Adipocyte (in vitro differentiated cells): ENCODE measurements around the gene LRFN3.
A peak's percentile ranks its signal among the peaks of the same experiment; 100 is the strongest.

Source experiments
- DNase-seq: peaks from one replicate; pipeline ENCODE4 v3.0.0-alpha.2; 2015; ENCODE audit warnings: low read depth
- H3K27me3 ChIP-seq: replicated peaks from 2 replicates; pipeline ENCODE4 v1.7.0; 2013; ENCODE audit warnings: mild to moderate bottlenecking, low read length, moderate library complexity; ENCODE audit not compliant: control insufficient read depth, insufficient read depth
- H3K36me3 ChIP-seq: 2 replicates; pipeline ENCODE4 v1.7.0; 2013; ENCODE audit warnings: low read length, mild to moderate bottlenecking, moderate library complexity; ENCODE audit not compliant: control insufficient read depth, insufficient read depth, severe bottlenecking
- H3K4me1 ChIP-seq: 2 replicates; pipeline ENCODE4 v1.7.0; 2013; ENCODE audit warnings: mild to moderate bottlenecking, low read length, moderate library complexity; ENCODE audit not compliant: control insufficient read depth, insufficient read depth
- H3K4me3 ChIP-seq: 2 replicates; pipeline ENCODE4 v1.7.0; 2013; ENCODE audit warnings: mild to moderate bottlenecking, low read length, moderate library complexity
- H3K9ac ChIP-seq: 2 replicates; pipeline ENCODE4 v1.7.0; 2013; ENCODE audit warnings: mild to moderate bottlenecking, low read length, moderate library complexity
- H3K9me3 ChIP-seq: 2 replicates; pipeline ENCODE4 v1.7.0; 2013; ENCODE audit warnings: mild to moderate bottlenecking, low read length, moderate library complexity; ENCODE audit not compliant: control insufficient read depth

The LRFN3 gene

DNA sequence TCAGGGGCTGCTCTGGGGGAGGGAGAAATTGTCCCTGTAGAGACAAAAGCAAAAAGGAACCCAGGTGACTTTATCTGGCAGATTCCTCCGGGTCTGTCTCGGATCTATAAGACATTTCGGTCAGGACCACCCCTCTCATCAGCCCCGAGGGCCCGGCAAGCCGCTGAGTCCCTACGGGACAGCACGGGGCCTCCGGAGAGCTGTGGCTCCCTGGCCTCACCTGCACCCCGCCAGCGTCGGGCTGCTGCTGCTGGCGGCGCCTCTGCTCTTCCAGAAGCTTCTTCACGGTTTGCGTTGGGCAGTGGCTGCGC is 37.7 kb upstream of the LRFN3 start:
- Histone ChIP-seq H3K36me3 (peaks cover 30% of the 10 kb centered on the region), H3K27me3 (no peaks in the 10 kb centered on the region), H3K9ac (peak overlapping the region; percentile 92), H3K9me3 (no peaks in the 10 kb centered on the region), H3K4me1 (peaks cover 31% of the 10 kb centered on the region), H3K4me3 (peak overlapping the region; percentile 93)
- no peak for DNase-seq

DNA sequence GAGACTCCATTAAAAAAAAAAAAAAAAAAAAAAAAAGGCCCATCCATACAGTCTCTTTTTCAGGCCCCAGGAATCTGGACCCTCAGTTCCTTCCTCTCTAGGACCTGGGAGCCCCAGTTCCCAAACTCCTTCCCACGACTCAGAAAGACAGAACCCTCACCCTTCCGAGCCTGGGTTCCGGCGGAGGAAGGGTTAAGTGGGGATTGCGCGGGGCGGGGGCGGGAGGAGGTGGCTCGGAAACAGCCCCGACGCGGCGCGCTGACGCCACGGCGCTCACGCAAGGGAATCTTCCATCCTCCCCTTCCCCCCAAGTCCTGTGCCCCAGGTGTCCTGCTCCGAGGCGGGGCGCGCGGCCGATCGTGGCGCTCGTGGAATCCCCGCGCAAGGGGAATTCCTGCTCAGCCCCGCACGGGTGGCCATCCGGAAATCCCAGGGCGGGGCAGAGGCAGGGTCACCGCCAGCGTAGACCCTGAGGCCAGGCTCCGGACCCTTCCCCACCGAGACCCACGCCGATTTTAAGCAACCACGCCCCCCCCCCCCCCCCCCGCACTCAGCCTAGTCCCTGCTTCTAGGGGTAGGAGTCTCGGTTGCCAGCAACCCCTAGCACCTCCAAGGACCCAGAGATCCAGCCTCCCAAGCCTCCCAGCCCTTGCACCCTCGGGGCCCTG is 36.5 kb upstream of the LRFN3 start:
- peak; percentile 92 for DNase-seq
- peaks cover 33% of the 10 kb centered on the region for H3K4me1 ChIP-seq

DNA sequence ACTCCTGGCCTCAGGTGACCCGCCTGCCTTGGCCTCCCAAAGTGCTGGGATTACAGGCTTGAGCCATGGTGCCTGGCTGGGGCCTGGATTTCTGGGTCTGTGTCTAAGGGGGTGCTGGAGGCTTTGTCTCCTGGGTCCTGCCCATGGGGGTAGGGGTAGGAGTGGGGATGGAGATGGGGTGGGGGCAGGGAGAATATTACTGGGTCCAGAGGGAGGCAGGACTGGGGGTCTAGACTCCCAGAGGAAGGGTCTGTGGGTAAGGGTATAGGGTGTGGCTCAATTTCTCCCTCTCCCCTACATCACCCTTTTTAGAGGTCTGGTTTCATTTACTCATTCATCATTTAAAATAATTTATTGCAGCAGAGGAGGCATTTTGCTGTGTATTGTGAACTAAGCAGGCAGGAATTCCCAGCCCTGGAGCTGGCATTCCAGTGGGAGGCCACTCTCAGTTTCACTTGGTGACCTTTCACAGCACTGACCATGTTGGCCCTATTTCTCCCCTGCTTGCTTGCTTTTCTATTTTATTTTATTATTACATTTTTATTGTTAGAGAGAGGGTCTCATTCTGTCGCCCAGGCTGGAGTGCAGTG is 35.0 kb upstream of the LRFN3 start:
- peak; percentile 84 for DNase-seq
- H3K27me3 ChIP-seq, result no peaks in the 10 kb centered on the region
- H3K4me3 ChIP-seq, result peak overlapping the region; percentile 93
- peaks cover 12% of the 10 kb centered on the region for H3K36me3 ChIP-seq
- peaks cover 34% of the 10 kb centered on the region for H3K4me1 ChIP-seq
- H3K9me3 ChIP-seq, result no peaks in the 10 kb centered on the region
- peak overlapping the region; percentile 92 for H3K9ac ChIP-seq

More for the DNA sequence above, 36.5 kb upstream of the LRFN3 start:
- no peaks in the 10 kb centered on the region for H3K27me3 ChIP-seq
- H3K36me3 ChIP-seq, result peaks cover 24% of the 10 kb centered on the region
- peak overlapping the region; percentile 93 for H3K4me3 ChIP-seq
- peak overlapping the region; percentile 92 for H3K9ac ChIP-seq
- no peaks in the 10 kb centered on the region for H3K9me3 ChIP-seq

DNA sequence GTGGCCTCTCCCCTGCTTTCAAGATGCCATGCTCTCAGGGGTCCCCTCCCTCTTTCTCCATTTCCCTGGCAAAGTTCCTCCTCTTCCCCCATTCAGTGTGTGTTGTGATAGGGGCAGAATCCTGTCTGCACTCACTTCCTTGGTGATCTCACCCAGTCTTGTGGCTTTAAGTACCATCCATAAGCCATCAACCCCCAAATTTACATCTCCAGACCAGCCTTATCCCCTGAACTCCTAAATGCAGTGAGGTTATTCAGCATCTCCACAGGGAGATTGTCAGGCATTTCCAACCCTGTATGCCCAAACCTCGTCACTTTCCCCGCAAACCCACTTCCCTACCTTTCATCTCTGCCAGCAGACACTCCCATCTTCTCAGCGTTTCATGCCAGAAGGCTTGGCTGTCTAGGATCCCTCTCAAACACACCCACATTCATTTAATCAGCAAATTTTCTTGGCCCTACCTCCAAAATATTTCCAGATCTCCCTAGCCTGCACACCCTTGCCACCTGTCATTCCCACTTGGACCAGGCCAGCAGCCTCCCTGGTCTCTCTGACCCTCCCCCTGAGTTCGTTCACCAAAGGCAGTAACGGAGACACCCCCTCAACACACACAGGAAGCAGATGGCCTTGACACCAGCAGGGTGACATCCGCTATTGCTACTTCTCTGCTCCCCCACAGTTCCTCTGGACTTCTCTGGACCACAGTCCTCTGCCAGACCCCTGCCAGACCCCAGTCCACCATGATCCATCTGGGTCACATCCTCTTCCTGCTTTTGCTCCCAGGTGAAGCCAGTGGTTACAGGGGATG is 34.1 kb upstream of the LRFN3 start, which contains the start of gene HCST:
HCST (plus strand) TSS at position 676 of the 808 bp plus-strand sequence; CDS start at position 741, 65 bp downstream.
- Histone ChIP-seq H3K27me3 (no peaks in the 10 kb centered on the region), H3K36me3 (peaks cover 4% of the 10 kb centered on the region), H3K4me3 (peak within 1 kb of the TSS; percentile 93), H3K4me1 (peaks cover 41% of the 10 kb centered on the region), H3K9me3 (no peaks in the 10 kb centered on the region), H3K9ac (peak within 1 kb of the TSS; percentile 92)
- DNase-seq, result peak; percentile 20

DNA sequence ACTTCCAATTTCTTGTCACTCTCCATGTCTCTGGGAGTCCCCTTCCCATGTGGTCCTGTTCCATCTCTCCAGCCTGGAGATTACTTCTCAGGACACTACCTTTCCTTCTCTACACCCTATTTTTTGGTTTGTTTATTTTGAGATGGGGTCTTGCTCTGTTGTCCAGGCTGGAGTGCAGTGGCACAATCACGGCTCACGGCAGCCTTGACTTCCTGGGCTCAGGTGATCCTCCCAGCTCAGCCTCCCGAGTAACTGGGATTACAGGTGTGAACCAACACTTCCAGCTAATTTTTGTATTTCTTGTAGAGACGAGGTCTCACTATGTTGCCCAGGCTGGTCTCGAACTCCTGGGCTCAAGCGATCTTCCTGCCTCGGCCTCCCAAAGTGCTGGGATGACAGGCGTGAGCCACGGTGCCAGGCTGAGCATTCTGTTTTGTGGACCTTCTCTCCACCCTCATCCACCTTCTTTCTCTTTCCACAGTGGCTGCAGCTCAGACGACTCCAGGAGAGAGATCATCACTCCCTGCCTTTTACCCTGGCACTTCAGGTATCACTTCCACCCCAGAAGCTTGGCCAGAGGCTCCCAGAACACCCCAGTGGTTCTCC is 33.2 kb upstream of the LRFN3 start:
- Histone ChIP-seq H3K9ac (peak overlapping the region; percentile 61), H3K9me3 (no peaks in the 10 kb centered on the region), H3K4me3 (peak overlapping the region; percentile 54), H3K36me3 (no peaks in the 10 kb centered on the region), H3K4me1 (peaks cover 42% of the 10 kb centered on the region), H3K27me3 (no peaks in the 10 kb centered on the region)
- DNase-seq, result no peak

DNA sequence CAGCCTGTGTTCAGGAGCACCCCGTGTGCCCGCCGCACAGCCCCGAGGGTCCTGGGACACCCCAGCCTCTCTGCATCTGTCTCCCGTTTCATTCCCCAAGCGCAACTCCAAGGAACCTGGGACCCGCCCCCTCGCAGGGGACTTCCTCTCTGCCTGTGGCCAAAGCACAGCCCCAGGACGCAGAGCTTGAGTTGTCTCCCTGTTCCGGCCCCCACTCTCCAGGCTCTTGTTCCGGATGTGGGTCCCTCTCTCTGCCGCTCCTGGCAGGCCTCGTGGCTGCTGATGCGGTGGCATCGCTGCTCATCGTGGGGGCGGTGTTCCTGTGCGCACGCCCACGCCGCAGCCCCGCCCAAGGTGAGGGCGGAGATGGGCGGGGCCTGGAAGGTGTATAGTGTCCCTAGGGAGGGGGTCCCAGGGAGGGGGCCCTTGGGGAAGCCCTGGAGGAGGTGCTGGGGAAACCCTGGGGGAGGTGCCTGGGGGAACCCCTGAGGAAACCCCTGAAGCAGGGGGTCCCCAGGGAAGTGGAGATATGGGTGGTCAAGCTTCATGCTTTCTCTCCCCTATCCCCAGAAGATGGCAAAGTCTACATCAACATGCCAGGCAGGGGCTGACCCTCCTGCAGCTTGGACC is 32.5 kb upstream of the LRFN3 start:
- no peaks in the 10 kb centered on the region for H3K36me3 ChIP-seq
- H3K4me1 ChIP-seq, result peaks cover 35% of the 10 kb centered on the region
- peak; percentile 70 for DNase-seq
- H3K4me3 ChIP-seq, result peak overlapping the region; percentile 54
- no peaks in the 10 kb centered on the region for H3K9me3 ChIP-seq
- peak overlapping the region; percentile 61 for H3K9ac ChIP-seq
- H3K27me3 ChIP-seq, result no peaks in the 10 kb centered on the region

DNA sequence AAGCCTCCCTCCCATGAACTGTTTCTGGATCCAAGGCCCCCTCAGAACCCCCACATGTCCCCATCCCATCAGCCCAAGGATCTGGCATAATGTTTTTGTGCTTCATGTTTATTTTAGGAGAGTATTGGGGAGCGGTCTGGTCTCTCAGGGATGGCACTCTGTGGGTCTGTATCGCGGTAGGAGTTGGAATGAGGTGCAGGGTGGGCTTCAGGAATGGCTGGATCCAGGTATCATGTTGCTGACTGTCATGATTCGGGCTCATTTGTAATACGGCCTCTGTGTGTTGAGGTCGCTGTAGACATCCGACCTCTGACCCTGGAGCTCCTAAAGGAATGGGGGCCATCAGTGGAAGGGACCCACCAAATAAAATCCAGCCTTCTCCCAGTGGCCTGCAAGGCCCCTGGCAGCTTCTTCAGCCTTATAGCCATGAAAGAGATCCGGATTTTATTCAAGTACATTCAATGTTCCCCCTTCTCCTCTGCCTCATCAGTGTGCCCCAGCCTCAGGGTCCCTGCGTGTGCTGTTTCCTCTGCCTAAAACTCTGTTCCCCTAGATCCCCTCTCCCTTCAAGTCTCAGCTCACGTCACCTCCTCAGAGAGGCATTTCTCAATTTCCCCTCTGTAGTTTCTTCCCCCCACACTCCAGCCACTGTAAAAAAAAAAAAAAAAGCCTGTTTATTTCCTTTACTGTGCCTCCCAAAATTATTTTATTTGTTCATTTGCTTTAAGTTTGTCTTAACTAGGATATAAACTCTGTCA is 31.7 kb upstream of the LRFN3 start:
- H3K27me3 ChIP-seq, result no peaks in the 10 kb centered on the region
- DNase-seq, result no peak
- H3K9ac ChIP-seq, result no peak overlapping the region
- H3K9me3 ChIP-seq, result no peaks in the 10 kb centered on the region
- H3K4me3 ChIP-seq, result no peak overlapping the region
- H3K4me1 ChIP-seq, result peaks cover 35% of the 10 kb centered on the region
- no peaks in the 10 kb centered on the region for H3K36me3 ChIP-seq

DNA sequence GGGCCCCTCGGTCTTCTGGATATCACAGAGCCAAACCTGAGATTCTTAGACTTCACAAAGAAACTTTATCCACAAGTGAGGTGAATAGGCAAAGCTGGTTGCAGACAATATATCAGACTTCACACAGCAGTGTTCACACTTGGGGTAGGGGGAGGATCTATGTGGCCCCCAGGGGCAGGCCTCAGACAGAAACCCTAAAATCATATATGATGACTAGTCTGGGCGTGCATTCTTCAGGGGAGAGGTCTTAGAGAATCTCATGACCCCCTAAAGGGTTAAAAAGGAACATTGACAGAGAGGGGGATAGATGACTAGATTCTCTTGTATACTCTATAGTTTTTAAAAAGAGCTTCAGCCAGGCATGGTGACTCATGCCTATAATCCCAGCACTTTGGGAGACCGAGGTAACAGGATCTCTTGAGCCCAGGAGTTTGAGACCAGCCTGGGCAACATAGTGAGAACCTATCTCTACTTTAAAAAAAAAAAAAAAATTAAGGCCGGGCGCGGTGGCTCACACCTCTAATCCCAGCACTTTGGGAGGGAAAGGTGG is 30.9 kb upstream of the LRFN3 start:
- H3K36me3 ChIP-seq, result no peaks in the 10 kb centered on the region
- H3K27me3 ChIP-seq, result no peaks in the 10 kb centered on the region
- peak; percentile 40 for DNase-seq
- no peak overlapping the region for H3K4me3 ChIP-seq
- no peaks in the 10 kb centered on the region for H3K9me3 ChIP-seq
- H3K4me1 ChIP-seq, result peaks cover 35% of the 10 kb centered on the region
- no peak overlapping the region for H3K9ac ChIP-seq

DNA sequence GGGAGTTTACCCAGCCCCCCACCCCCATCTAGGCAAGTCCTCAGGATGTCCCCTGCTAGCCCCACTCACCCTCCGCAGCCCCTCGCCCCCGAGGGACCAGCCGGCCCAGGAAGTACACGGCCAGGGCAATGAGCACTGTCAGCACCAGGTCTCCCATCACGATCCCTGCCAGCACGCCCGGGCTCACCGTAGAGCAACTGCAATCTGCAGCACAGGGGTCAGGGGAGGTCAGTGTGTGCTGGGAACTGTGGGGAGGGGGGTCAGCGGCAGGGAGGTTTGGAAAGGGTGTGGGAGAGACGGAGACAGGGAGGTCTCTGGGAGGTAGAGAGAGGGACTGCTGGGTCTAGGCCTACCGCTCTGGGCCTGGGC is 28.8 kb upstream of the LRFN3 start:
- H3K4me3 ChIP-seq, result no peak overlapping the region
- H3K36me3 ChIP-seq, result no peaks in the 10 kb centered on the region
- H3K27me3 ChIP-seq, result no peaks in the 10 kb centered on the region
- H3K9ac ChIP-seq, result no peak overlapping the region
- no peaks in the 10 kb centered on the region for H3K9me3 ChIP-seq
- H3K4me1 ChIP-seq, result peaks cover 18% of the 10 kb centered on the region
- DNase-seq, result no peak

DNA sequence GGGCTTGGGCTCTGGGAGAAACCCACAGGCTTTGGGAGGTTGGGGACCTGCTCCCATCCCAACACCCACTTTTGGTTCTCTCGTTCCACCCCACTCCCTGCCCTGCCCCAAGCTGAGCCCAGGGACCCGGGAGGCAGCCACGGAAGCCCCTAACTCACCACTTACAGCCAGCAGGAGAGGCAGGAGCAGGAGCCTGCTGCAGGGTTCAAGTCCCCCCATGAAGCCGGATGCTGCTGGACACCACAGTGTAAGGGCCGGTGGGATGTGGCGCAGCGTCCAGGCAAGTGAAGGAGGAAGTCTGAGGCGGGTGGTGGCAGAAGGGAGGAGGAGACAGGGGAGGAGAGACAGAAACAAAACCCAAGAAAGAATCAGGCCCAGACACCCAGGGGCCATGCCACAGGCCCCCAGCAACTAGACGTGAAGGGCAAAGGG is 28.1 kb upstream of the LRFN3 start, which contains the start of gene TYROBP:
TYROBP (minus strand) TSS at position 286 of the 432 bp plus-strand sequence; CDS start at position 219, 67 bp downstream.
- H3K36me3 ChIP-seq, result no peaks in the 10 kb centered on the region
- no peaks in the 10 kb centered on the region for H3K9me3 ChIP-seq
- DNase-seq, result no peak
- peaks cover 15% of the 10 kb centered on the region for H3K4me1 ChIP-seq
- no peak within 1 kb of the TSS for H3K4me3 ChIP-seq
- peak within 1 kb of the TSS; percentile 25 for H3K9ac ChIP-seq
- no peaks in the 10 kb centered on the region for H3K27me3 ChIP-seq
